Embryonic facial prominence (tissue), 1 donor: ENCODE measurements around the gene UBASH3B.
"Not testable (repeated sequence)": the region's sequence is repeated elsewhere in the genome, so short reads cannot be mapped to it uniquely, and the experiment has no call there.

Source experiments
- DNase-seq: peaks from one replicate; pipeline ENCODE4 v3.0.0-alpha.2; 2016; ENCODE audit errors: extremely low spot score

The UBASH3B gene

DNA sequence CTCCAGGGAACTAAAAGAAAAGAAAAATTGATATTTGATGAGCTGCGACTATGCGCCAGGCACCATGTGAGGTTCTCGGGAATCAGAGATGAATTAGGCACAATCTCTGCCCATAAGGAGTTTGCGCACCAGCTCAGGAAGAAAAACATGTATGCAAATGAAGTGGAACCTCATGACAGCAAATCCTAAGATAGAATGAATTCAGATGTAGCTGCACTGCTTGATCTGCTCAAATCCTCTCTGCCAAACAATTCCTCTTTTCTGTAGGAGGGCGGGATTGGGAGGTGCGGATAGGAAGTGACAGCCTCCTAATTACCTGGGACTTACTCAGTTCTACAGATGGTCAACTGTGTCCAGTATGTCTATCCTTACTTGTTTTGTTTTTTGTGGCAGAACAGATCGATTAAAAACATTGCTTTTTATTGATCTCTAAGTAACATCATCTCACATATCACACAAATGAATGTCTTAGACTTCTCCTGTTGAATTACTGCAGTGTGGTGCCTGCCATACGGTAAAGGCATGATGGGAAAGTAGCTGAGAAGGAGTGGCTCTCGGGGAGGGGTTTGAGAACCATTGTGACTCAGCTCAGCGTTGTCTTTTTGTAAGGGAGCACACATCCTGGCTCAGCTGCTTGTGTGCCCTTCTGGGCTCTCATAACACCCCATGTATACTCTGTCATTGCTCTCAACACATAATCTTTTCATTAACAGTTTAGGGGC, 196.7 kb downstream of the UBASH3B start:
- no peak for DNase-seq

DNA sequence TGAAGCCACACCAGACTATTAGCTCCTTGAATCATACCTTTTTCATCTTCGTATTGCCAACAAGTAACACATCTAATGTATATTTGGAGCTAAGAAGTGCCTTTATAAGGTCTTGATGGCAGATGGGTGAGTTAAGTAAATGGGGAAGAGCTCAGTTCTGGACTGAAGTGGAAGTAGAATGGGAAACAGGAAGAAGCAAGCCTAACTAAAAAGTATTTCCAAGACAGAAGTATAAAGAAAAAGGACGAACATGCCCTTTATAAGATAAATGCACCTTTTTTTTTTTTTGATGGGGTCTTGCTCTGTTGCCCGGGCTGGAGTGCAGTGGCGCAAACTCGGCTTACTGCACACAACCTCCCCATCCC, 197.3 kb downstream of the UBASH3B start:
- no peak for DNase-seq

DNA sequence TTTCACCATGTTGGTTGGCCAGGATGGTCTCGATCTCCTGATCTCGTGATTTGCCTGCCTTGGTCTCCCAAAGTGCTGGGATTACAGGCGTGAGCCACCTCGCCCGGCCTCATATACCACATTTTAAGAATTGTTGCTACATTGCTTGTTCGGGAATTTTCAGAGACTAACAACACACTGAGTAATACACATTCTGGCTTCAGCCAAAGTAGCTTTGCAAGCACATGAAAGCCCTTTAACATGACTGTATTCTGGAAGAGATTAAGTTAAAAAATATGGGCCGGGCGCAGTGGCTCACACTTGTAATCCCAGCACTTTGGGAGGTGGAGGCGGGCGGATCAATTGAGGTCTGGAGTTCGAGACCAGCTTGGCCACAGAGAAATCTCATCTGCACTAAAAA, 197.7 kb downstream of the UBASH3B start:
- no peak for DNase-seq

DNA sequence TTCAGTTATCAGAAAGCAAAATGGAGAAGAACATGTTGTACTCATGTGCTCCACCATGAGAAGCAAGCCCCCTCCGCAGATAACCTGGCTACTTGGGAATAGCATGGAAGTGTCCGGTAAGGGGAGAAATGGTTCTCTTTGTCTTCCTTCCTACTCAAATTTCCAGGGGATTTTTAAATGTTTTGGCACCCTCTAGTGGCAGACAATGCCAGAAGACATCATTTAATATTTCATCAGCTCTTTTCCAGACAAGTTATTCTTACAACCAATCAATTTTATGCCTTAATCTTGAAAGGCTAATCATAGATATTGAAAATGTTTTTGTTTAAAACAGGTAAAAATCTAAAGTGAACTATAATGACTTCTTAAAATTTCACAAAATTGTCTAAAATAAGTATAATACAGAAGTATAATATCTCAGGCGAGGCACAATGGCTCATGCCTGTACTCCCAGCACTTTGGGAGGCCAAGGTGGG, 198.5 kb downstream of the UBASH3B start:
- peak; percentile 78 for DNase-seq

DNA sequence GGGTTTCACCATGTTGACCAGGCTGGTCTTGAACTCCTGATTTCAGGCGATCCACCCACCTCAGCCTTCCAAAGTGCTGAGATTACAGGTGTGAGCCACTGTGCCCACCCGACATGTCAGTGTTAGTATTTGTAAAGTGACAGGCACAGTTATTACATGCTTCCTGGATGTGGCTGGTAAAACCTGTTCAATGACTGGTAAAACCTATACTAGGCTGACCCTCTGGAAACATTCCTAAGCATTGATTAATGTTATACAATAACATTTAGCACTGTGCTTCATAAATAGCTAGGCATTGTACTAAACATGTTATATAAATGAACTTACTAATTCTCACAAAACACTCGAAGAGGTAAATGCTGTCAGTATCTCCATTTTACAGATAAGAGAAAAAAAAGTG, 206.1 kb downstream of the UBASH3B start:
- no peak for DNase-seq

DNA sequence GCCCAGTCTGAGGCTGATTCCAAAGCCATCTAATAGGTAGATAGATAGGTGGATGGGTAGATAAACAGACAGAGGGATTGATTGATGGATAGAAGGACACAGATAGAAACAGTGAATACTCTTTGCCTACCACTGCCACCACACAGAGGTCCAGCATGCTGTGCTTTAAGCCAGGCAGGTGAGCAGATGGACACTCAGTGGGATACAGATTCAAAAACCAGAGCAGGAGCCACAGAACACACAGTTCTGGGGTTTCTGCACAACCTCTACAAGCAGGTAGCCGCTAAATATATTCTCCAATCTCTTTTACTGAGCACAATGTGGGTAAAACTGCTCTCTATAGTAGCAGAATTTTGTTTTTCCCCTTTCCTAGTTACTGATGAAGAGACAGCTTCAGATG, 206.6 kb downstream of the UBASH3B start:
- no peak for DNase-seq

DNA sequence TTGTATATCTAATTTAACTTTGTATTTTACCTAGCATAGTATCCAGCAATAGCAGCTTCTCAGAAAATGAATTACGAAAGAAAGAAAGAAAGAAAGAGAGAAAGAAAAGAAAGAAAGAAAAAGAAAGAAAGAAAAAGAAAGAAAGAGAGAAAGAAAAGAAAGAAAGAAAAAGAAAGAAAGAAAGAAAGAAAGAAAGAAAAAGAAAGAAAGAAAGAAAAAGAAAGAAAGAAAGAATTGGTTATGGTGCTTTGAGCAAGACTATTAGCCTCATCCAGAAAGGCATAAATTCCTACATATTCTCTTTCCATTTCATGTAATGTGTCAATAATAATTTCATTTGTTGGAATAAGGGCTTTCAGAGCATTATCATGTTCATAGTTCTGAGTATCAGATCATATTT, 207.6 kb downstream of the UBASH3B start:
- not testable (repeated sequence) for DNase-seq

DNA sequence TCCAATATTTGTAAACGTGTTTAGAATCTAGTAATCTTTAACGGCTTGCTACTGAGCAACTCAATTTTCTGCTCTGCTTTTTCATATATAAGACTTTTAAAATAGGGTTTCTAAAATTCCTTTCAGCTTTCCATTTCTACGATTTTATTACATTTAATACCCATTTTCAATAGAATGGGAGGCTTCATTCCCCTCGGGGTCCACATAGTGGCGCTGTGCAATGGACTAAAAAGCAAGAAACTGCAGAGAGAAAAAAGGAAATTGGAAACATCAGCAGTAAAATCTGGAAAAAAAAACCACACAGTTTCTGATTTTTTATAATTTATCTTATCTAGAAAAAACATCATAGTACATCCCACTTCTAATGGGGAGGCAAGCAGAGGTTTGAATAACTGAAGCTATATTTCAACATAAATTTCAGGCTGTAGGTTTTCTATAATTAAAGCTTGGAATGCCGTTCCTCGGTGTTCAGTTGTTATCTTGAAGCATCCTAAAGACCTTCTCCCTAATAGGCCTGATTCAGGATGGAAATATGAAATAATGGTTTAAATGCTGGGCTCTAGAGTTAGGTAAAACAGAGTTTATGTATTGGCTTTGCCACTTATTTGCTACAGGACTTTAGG, 208.3 kb downstream of the UBASH3B start:
- peak; percentile 45 for DNase-seq
